WERI-Rb-1 (cell line): ENCODE measurements around the gene ATG16L2.

Experiments used
- DNase-seq: peaks from one replicate; pipeline ENCODE4 v3.0.0-alpha.2; 2020
- H3K27ac ChIP-seq: fragments of 250-450 bp; sonication (Bioruptor Pico); 2 replicates; pipeline ENCODE4 v1.5.1; 2020; ENCODE audit warnings: mild to moderate bottlenecking, moderate library complexity
- H3K27me3 ChIP-seq: fragments of 250-450 bp; sonication (Bioruptor Pico); 2 replicates; pipeline ENCODE4 v1.5.1; 2021; ENCODE audit warnings: mild to moderate bottlenecking, low read depth, moderate library complexity; ENCODE audit not compliant: insufficient read depth, severe bottlenecking
- H3K36me3 ChIP-seq: fragments of 250-450 bp; sonication (Bioruptor Pico); 2 replicates; pipeline ENCODE4 v1.5.1; 2020; ENCODE audit warnings: mild to moderate bottlenecking, moderate library complexity
- H3K4me3 ChIP-seq: 2 replicates; pipeline ENCODE4 v1.5.1; 2011; ENCODE audit warnings: low read depth, mild to moderate bottlenecking, control low read depth, low read length
- H3K9me3 ChIP-seq: fragments of 250-450 bp; sonication (Bioruptor Pico); 2 replicates; pipeline ENCODE4 v1.5.1; 2021; ENCODE audit warnings: mild to moderate bottlenecking, moderate library complexity; ENCODE audit not compliant: severe bottlenecking
- CTCF ChIP-seq: IDR thresholded peaks from 2 replicates; pipeline ENCODE4 v1.5.1; 2011; ENCODE audit warnings: low read depth, mild to moderate bottlenecking, control low read depth, inconsistent platforms, low read length

Gene ATG16L2

DNA sequence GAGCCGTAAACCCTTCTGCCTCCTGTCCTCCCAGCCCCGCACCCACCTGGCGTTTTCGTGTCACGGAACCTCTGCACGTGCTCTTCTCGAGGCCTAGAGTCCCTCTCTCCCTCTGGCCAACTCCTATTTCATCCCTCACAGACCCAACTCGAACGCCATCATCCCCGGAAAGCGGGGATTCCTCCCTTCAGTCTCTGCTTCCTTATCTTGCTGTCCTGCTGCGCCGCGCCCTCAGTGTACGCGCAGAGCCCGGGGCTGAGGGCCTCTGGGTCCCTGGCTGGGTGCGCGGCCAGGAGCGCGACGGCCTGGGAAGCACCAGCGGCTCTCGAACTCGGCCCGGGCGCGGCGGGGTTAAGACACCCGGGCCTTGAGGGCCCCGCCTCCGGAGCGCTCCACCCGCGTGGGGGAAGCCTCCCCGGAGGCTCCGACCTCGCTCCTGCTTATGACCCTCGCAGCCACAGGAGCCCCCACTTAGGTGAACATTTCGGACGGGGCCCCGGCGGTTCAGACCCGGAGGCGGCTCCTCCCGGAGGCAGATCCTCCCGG, 398 bp upstream of the ATG16L2 start:
- no peaks in the 10 kb centered on the region for H3K9me3 ChIP-seq
- H3K27me3 ChIP-seq, result no peaks in the 10 kb centered on the region
- peak overlapping the region; percentile 99 for H3K27ac ChIP-seq
- DNase-seq, result peak; percentile 80
- H3K36me3 ChIP-seq, result peaks cover 31% of the 10 kb centered on the region
- H3K4me3 ChIP-seq, result peak overlapping the region; percentile 80
- TF ChIP-seq CTCF, result no peak

DNA sequence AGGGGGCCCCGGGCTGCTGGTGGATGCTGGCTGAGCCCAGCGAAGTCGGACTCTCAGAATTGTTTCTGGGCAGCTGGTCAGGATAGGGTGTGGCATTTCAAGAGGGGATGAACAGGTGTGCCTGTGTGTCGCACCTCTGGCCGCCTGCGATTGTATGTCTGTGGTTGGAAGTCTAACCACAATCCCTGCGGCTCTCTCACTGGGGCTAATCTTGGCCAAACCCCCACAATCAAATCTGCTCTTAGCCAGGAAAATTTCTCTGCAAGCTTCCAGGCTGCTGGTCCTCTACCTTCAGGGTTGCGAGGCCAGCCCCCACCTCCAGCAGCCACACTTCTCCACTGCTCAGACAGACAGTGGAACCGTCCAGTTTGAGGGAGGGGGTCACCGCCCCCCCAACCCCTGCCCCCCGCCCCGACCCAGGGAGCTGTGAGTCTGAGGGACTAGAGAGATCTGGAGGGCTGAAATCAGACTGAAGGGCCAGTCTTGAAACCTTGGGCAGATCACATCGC, 953 bp downstream of the ATG16L2 start:
- no peak for DNase-seq
- no peaks in the 10 kb centered on the region for H3K27me3 ChIP-seq
- no peak for TF ChIP-seq CTCF
- H3K4me3 ChIP-seq, result peak overlapping the region; percentile 80
- peaks cover 24% of the 10 kb centered on the region for H3K36me3 ChIP-seq
- H3K9me3 ChIP-seq, result no peaks in the 10 kb centered on the region
- H3K27ac ChIP-seq, result peak overlapping the region; percentile 99

DNA sequence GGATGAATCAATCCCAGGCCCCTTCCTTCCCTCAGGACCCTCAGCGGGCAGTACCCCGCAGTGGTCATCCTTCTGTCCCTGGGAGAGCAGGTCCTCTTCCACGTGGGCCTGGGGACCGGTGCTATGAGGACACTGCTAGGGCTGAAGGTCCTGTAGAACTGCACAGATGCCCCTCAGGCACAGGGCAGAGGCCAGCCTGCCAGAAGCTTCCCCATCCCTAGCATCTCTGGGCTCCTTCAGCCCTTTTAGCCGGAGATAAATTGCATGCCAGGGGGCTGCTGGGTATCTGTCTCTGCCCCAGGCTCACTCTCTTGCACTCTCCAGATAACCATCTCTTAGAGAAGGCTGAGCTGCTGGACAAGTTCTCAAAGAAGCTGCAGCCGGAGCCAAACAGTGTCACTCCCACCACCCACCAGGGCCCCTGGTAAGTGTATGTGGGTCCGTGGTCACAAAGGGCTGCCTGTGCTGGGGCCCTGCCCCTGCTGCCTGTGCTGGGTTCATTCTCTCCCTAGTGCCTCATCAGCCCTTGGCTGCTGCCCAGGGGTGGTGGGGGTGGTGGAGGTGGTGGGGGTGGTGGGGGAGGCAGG, 2.3 kb downstream of the ATG16L2 start:
- Histone ChIP-seq H3K4me3 (no peak overlapping the region), H3K27me3 (no peaks in the 10 kb centered on the region), H3K9me3 (no peaks in the 10 kb centered on the region), H3K36me3 (peaks cover 23% of the 10 kb centered on the region), H3K27ac (no peak overlapping the region)
- no peak for DNase-seq
- no peak for TF ChIP-seq CTCF

GRCh38 chr11:72817966-72818365, 3.8 kb downstream of the ATG16L2 start:
- Histone ChIP-seq H3K27ac (no peak overlapping the region), H3K4me3 (no peak overlapping the region), H3K36me3 (peaks cover 19% of the 10 kb centered on the region), H3K27me3 (no peaks in the 10 kb centered on the region), H3K9me3 (no peaks in the 10 kb centered on the region)
- no peak for TF ChIP-seq CTCF
- DNase-seq, result no peak

DNA sequence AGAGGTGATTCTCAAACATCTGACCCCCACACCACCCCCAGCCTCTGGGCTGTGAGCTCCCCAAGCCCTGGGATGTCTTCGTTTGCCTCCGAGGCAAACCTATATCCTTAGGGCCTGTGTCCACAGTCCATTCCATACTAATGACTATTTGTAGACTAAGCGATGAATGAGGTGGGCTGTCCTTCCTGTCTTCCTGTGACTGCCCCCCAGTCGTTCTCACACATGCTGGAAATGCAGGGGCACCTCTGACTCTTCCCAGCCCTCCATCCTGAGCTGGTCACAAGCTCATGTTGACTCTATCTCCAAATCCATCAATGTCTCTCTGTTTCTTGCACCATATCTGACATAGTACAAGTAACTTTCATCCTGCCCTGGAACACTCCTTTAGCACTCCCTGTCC, 4.8 kb downstream of the ATG16L2 start:
- peaks cover 19% of the 10 kb centered on the region for H3K36me3 ChIP-seq
- no peak for TF ChIP-seq CTCF

More for the DNA sequence above, 4.8 kb downstream of the ATG16L2 start:
- Histone ChIP-seq H3K27me3 (no peaks in the 10 kb centered on the region), H3K27ac (no peak overlapping the region), H3K4me3 (no peak overlapping the region), H3K9me3 (no peaks in the 10 kb centered on the region)
- no peak for DNase-seq
